ENCODE results near the gene MTX3. TPM values are rescaled to one million over a fixed set of nuclear protein-coding genes. Genes with fewer than 3 reads are reported as not detected.

Gene MTX3, protein sequence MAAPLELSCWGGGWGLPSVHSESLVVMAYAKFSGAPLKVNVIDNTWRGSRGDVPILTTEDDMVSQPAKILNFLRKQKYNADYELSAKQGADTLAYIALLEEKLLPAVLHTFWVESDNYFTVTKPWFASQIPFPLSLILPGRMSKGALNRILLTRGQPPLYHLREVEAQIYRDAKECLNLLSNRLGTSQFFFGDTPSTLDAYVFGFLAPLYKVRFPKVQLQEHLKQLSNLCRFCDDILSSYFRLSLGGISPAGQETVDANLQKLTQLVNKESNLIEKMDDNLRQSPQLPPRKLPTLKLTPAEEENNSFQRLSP
- total RNA-seq = 5.0 and 7.8 TPM in 2 replicates

DNA sequence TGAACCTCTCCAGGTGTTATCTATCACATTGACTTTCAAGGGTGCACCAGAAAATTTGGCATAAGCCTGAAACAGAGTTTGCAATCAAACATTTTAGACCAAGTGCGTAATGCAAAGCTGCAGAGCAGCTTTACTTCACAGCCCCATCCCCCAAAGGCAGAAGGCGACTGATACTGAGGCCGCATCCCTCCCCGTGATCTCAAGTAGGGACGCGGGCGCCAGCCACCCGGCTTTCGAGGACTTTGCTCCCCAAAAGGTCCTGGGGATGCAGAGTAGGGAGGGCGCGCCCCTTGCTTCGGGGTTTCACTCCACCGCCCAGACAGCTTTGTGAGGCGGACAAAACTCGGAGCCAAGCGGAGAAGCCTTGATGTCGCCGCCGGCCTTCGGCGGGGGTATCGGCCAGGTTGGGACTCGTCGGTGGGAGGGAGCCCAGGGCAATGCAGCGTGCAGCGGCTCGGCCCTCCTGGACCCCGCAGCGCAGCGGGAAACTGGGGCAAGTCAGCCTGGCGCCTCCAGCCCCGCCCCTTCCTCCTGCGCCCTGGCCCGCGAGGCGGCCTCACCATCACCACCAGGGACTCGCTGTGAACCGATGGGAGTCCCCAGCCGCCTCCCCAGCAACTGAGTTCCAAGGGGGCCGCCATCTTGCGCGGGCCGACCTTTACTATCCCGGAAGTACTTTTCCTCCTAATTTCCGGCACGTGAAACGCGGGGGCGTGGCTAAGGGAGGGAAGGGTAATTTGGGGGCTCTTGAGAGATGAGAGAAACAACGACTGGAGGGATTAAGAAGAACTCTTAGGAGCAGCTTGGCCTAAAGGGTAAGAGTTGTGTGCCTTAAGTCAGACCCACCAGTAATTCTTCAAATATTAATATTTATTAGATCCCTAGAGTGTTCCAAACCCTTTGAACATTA lies at the start of gene MTX3:
TSS of gene MTX3 (minus strand) at position 665 of the 910 bp plus-strand sequence. CDS start at position 641, 24 bp downstream.
- no peak for DNase-seq (ENCODE audit: extremely low read depth, low read depth, low spot score)

DNA sequence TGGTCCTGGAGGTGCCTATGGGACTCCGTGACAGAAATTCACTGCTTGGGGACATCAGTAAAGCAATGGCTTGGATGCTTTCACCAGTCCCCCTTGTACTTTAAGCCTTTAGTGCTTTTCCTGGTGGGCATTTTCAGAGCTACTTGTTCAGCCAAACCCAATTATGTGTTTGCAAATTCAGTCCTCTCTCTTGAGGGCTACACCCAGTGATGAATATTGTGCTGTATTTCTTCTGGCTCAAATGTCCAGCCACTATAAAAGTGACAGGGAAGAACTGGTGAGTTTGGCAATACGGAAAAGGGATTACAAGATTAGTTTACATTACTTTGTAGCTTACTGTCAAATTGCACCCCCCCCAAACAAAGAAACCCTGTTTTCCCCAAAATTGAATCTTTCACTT lies 48.6 kb upstream of the MTX3 start:
- DNase-seq (ENCODE audit: extremely low read depth, low read depth, low spot score) = no peak

GRCh38 chr5:80037366-80037765 lies 46.3 kb upstream of the MTX3 start:
- no peak for DNase-seq (ENCODE audit: extremely low read depth, low read depth, low spot score)

GRCh38 chr5:80036615-80037014 lies 45.6 kb upstream of the MTX3 start:
- DNase-seq (ENCODE audit: extremely low read depth, low read depth, low spot score) = no peak

- no peak for DNase-seq (ENCODE audit: extremely low read depth, low read depth, low spot score)
These were observed 44.8 kb upstream of the MTX3 start for GRCh38 chr5:80035839-80036238.

DNA sequence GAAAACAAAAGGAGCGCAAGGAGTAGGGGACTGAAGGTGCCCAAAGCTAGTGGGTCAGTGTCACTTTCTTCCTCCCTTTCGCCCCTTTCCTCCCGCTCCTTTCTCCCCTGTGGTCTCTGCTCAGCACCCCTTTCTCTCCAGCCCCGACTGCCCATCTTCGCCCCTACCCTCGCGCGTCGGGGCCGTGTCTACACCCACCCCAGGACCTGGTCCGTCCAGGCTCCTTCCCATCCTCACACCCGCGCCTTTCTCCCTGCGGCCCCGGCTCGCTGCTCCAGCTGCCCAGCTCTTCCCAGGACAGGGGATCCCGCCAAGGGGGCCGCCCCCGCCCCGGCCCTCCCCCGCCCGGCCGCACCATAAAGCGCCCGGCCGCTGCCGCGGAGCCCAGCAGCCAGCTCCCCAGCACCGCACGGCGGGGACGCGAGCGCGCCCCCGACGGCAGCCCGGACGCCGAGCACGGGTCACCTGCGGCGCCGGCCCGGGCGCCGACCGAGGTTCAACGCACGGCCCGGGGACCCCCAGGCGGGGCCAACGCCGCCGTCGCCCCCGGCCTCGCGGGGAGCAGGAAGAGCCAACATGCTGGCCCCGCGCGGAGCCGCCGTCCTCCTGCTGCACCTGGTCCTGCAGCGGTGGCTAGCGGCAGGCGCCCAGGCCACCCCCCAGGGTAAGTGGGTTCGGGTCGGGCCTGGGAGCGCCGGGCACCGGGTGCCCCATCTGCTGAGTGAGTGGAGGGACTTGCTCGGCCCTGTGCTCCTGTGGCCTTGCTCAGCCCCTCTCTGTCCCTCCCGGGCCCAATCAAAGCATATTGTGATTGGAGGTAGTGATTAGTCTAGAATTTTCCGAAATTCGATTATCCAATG lies 44.1 kb upstream of the MTX3 start, which contains the start of gene THBS4:
TSS of gene THBS4 (plus strand) at position 387 of the 860 bp plus-strand sequence. CDS start at position 577, 190 bp downstream.
- DNase-seq (ENCODE audit: extremely low read depth, low read depth, low spot score) = no peak

DNA sequence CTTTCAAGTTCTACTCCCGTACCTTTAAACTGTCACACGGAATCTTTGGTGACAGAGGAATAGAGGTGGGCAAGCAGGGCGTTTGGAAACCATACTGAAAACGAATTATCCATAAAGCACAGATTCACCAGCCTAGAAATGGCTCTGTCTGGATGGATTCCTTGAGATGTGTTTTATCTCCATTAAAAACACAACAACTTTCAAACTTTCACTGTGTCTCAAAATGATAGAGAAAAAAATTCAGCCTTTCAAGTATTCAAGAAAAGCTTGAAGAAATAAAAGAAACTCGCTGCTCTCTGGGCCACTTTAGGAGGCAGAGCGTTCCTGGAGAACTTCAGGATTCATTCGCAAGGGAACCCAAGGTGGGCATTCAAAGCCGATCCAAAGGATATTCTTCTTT lies 43.5 kb upstream of the MTX3 start:
- DNase-seq (ENCODE audit: extremely low read depth, low read depth, low spot score) = no peak

- DNase-seq (ENCODE audit: extremely low read depth, low read depth, low spot score) = no peak
These were observed 42.5 kb upstream of the MTX3 start for GRCh38 chr5:80033513-80033912.

- DNase-seq (ENCODE audit: extremely low read depth, low read depth, low spot score) = no peak
These were observed 40.0 kb upstream of the MTX3 start for GRCh38 chr5:80031109-80031508.

- no peak for DNase-seq (ENCODE audit: extremely low read depth, low read depth, low spot score)
These were observed 35.8 kb upstream of the MTX3 start for GRCh38 chr5:80026841-80027240.

DNA sequence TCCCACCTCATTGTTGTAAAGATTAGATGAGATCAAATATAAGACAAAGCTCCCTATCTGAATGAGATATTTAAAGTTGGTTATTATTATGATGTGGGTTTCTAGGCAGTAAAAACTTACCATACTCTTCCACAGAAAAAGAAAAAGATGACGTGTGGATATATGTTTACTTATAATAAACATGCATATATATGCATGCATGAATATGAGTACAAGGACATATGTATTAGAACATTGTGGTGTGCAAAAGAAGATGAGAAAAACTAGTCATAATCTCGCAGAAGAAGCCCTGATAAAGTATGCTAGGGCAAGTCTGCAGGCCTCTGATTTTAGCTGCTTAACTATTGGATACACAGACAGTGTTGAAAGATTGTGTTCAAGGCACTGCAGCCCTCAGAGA lies 34.0 kb upstream of the MTX3 start:
- no peak for DNase-seq (ENCODE audit: extremely low read depth, low read depth, low spot score)

GRCh38 chr5:80010754-80011392 lies 19.8 kb upstream of the MTX3 start:
- no peak for DNase-seq (ENCODE audit: extremely low read depth, low read depth, low spot score)

GRCh38 chr5:80008995-80009765 lies 18.1 kb upstream of the MTX3 start:
- DNase-seq (ENCODE audit: extremely low read depth, low read depth, low spot score) = no peak

DNA sequence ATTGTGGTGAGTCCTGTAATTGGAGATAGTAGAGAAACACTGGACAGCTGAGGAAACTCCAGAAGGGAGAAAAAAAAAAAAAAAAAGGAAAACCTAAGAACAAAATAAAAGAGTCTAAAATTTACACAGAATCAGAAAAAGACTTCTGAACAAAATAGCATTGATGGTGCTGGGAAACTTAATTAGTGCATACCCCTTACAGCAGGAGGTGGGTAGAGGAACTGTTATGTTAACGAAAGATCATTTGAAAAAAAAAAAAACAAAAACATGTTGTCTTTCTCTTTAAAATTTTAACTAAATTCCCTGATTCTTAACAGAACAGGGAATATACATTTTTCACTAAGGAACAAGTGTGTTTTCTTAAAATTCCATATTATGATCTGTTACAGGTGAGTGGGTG lies 11.6 kb upstream of the MTX3 start:
- no peak for DNase-seq (ENCODE audit: extremely low read depth, low read depth, low spot score)

DNA sequence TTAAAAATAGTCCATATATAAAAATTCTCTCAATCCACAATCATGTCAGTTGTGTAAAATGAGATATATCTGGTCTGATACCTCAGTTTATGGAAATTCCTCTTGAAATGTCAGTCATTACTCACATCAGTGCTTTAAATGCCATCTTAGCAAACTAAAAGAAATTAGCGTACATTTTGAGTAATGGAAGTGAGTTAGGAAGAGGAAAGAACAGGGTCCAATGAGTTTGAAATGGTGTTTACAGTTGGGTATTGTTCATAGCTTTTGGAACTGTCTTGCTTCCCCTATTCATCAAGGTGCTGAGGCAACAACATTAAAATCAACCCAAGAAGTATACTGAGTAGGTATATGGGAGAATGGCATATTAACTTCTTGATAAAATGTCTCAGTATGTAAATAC lies 8.7 kb upstream of the MTX3 start:
- no peak for DNase-seq (ENCODE audit: extremely low read depth, low read depth, low spot score)

GRCh38 chr5:79992891-79993657 lies 2.0 kb upstream of the MTX3 start:
- no peak for DNase-seq (ENCODE audit: extremely low read depth, low read depth, low spot score)

DNA sequence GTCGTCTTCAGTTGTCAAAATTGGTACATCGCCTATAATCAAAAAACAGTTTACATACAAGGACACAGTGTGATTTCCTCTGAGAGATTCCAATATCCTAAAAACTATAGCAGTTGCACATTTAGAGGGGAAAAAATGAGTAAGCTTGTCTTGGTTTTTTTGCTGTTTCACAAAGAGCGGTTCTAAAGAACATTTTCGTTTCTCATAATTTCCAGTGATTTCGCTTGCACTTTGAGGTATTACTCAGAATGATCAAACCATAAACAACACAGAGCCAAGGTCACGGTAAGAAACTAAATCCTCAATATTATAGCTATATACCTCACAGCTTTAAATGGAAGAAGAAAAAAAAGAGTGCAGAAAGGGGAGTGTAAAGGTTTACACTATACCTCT lies 861 bp downstream of the MTX3 start:
- DNase-seq (ENCODE audit: extremely low read depth, low read depth, low spot score) = no peak

GRCh38 chr5:79986260-79986659 lies 4.8 kb downstream of the MTX3 start:
- no peak for DNase-seq (ENCODE audit: extremely low read depth, low read depth, low spot score)

DNA sequence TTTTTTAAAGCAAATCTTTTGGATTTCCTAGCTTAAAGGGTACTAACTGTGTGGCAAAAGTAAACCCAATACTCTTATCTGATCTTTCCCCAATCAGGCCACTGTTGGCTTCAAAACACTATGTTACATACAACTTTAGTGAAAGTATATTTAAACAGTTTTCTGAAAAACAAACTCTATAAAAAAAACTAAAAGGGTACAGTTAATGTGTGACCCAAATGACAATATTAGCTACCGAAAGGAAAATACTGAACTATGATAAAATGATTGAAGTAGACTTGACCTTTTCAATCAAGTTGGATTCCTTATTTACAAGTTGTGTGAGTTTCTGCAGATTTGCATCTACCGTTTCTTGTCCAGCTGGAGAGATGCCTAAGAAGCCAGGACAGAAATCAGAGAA lies 5.8 kb downstream of the MTX3 start:
- no peak for DNase-seq (ENCODE audit: extremely low read depth, low read depth, low spot score)
